ENCODE results near the gene DPT.

DNA sequence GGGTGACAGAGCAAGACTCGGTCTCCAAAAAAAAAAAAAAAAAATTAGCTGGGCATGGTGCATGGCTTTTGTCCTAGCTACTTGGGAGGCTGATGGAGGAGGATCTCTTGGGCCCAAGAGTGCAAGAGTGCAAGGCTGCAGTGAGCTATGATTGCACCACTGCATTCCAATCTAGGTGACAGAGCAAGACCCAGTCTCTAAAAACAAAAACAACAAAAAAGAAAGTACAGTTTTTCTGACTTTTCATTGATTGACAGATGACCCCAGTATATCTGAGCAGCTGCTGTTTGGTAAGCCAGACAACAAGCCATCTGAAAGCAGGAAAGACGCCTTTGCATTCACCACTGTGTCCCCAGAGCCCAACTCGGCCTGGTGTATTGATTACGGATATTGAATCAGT lies 10.9 kb upstream of the DPT start:
- TF ChIP-seq, protein P1, sequence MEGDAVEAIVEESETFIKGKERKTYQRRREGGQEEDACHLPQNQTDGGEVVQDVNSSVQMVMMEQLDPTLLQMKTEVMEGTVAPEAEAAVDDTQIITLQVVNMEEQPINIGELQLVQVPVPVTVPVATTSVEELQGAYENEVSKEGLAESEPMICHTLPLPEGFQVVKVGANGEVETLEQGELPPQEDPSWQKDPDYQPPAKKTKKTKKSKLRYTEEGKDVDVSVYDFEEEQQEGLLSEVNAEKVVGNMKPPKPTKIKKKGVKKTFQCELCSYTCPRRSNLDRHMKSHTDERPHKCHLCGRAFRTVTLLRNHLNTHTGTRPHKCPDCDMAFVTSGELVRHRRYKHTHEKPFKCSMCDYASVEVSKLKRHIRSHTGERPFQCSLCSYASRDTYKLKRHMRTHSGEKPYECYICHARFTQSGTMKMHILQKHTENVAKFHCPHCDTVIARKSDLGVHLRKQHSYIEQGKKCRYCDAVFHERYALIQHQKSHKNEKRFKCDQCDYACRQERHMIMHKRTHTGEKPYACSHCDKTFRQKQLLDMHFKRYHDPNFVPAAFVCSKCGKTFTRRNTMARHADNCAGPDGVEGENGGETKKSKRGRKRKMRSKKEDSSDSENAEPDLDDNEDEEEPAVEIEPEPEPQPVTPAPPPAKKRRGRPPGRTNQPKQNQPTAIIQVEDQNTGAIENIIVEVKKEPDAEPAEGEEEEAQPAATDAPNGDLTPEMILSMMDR (IDR thresholded peaks at IDR 0.05; ENCODE audit: insufficient read depth, low read depth, low read length) = no peak
- TF ChIP-seq EZH2 (IDR thresholded peaks at IDR 0.05; ENCODE audit: insufficient read depth, low read length) = no peak
